HG02571 (cell line): Measurements from ENCODE around the gene MRPL33.

ENCODE experiments used
- ATAC-seq: cut with Tn5 transposase; IDR thresholded peaks from one replicate; pipeline ENCODE4 v1.9.1; 2021; ENCODE audit warnings: mild to moderate bottlenecking, moderate library complexity; ENCODE audit not compliant: unreplicated experiment

Gene MRPL33

DNA sequence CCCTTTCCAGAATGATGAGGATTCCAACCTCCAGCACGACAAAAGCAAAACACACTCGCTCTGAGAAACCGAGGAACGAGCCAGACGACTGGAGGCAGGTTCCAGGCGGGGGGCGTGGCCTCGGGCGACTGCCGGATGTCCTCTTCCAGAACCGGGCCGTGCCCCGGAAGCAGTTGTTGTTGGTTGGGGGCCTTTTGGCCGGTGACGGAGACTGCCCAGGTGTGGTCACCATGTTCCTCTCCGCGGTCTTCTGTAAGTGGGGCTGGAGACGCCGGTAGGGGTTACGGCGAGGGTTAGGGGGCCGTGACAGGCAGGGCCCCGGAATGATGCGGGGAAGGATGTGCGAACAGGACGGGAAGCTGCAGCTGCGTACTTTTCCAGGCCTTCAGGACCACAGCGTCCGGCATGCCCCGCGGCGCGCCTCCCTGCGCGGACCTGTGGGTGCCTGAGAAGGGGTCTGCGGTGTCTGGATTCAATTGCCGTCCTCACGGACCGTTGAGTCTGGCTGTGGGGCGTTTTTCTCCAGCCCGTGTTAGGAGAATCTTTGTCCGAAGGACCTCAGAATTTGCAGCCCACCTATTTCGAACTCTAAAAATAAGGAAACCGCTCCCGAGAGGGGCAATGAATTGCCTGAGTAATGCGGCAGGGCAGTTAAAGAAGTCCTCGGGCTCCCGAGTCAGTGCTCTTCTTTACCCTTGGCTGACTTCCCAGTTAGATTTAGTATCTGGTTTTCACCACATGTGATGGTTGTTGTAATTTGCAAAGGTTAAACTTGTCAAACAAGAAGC is at the start of gene MRPL33:
Gene MRPL33 (plus strand): TSS at position 172 of the 788 bp plus-strand sequence. CDS start 59 bp downstream, at position 231.
- ATAC-seq, result peak; percentile 96

DNA sequence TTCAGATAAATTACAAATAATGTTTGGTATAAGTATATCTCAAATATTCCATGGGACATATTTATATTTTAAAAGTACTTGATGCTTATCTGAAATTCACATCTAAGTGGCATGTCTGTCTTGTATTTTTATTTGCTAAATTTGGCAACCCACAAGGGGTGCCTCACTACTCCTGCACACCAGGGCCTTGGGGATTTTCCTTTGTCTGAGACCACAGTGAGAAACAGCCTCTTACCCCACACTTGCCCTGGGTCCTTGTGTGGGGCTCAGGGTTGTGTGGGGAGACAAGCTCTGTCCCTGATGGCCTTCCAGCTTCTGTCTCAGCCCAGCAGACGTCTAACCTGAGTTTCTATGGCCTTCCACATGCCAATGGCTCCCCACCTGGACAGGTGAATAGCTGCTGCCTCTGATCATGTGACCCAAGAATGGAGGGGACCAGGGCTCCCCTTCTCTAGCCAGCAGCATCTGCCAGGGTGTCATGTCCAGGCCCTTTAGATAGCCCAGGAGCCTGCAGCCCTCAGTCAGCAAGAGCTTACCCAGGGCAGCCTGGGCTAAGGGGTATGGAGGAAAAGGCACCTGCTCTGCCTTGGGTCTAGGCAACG is 49.5 kb upstream of the MRPL33 start:
- ATAC-seq, result no peak

DNA sequence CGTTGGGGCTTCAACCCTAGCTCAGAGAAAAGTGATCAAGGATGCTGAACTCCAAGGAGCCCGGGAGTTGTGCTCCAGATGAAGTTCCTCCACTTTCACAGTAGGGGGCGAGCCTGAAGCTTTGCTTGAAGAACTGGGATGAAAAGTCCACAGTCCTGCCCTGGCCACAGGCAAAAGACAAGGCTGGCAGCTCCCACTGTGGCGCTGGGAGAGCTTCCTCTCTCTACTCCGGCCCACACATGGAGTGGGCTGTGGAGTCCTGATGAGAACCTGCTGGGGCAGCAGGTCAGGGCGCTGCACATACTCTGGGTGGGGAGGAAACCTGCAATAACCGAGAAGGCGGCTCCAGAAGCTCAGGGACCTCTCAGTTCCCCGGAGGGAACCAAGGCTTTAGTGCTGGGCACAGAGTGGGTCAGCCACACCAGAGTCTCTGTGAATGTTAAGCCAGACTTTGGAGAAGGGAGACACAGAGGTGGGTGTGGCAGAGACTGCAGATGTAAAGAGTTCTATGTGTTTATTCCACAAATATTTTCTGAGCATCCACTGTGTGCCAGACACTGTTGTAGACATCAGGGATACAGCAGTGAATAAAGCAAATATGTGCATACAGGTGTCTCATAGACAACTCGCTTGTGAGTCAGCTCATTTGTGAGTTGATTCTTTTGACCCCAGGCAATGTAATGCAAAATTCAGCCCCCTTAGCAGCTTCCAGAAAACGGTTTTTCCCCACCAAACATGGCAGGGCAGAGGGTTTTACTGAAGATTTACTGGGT is 48.0 kb upstream of the MRPL33 start:
- ATAC-seq, result no peak

DNA sequence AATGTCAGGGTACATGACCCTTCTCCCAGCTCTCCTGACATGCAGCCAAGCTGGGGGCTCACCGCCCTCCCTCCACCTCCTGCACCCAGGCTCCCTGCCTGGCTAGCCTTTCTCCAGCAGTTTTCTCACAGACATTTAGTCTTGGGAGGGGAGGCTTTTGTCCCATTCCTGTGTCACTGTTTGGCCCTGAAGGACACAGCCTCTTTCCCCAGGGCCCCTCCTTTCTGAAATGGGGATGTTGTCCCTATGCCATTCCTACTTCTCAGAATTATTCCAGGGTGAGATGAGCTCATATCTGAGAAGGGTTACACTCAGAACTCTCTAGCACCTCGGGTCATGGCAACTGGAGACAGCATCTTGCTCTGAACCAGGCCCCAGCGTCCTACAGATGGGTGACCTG is 47.3 kb upstream of the MRPL33 start:
- ATAC-seq, result no peak

DNA sequence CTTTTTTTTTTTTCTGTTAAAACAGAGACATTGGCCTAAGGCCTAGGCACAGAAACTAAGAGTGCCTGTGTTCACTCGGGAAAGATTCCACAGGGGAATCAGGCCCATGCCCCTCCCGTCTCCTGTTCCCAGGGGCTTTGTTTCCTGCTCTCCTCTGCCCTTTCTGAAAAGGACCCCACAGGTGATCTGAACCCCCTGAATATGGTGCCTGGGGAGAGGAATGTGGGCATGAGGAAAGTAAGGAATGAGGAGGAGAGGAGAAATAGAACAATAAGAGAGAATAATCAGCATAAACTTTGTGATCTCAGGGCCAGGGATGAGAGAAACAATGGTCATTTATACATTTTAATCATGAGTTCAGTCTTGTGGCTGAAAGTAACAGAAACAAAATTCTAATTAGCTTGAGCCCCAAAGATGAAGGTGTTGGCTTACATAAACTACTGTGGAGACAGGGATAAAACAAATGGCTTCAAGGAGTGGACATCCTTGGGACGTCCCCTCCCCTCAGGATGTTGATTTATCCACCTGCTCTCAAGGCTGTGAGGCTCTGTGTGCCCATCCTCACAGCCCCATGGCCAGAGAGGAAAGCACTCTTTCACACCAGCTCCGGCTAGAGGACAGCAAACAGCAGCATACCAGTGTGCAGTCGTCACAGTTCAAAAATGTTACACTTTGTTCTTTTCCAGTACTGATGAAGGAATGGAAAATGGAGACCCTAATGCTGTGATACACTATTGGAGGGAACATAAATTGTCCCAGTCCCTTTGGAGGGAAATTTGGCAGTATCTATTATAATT is 46.4 kb upstream of the MRPL33 start:
- no peak for ATAC-seq

DNA sequence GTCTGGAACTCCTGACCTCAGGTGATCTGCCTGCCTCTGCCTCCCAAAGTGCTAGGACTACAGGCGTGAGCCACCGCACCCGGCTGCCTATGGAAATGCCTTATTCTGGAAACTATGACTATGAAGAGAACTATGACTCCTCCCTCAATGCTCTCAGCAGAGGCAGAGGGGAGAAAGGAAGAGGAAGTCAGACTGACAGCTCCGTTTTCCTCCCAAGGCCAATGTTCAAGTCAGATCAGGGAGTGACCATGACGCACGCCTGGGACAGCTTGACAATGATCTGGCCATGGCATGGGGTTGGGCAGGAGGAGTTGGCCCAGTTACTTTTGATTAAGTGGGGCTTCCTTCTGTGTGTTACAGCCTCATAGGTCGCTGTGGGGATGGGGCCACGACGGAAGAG is 44.3 kb upstream of the MRPL33 start:
- no peak for ATAC-seq

DNA sequence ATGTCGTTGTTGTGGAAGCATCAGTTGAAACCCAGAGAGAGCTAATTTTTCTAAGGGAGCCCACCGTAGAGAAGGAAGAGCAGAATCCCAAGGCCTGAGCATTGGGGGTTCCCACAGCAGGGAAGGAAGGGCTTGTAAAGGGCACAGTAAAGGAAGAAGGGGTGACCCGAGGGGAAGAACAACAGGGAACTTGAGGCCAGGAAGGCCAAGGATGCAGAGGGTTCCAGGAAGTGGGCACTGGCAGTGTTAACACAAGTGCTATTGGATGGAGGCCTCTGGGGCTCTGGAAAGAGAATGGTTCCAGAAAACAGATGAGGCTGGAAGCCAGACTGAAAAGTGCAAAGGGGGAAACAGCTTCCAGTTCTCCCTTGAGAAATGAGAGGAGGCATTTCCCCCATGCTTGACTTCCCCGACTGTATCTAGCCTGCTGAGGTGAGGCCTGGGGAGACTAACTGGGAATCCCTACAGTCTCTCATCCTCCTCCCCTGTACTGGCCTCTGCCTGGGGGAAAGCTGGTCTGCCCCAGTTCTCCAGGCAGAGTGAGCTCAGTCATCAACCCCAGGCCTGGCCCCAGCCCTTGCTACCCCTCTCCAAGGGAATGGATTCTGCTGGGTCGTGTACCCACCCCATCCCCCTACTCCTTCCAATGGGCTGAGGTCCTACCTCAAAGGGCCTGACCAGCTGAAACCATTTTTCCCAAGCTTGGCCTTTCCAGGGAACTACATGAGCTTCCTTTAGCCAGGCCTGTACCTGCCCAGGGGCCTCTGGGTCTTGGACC is 43.2 kb upstream of the MRPL33 start:
- ATAC-seq, result no peak

DNA sequence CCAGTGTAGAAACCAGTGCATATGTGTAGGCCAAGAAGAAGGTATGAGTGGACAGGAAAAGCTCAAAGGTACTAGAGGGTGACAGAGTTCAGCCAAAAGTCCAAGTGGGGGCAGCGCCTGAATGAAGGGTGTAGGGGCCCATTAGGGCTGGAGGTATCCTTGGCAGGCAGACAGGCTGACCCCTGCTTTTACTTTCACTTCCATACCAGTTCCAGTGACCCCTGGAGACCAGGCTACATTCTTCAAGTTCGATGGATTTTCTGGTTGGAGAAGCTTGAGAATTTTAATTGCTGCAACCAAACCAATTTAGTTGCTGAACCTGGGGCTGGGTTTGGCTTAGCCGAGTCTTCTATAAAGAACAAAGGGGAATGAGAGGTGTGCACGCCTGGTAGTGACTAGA is 42.3 kb upstream of the MRPL33 start:
- ATAC-seq, result no peak

DNA sequence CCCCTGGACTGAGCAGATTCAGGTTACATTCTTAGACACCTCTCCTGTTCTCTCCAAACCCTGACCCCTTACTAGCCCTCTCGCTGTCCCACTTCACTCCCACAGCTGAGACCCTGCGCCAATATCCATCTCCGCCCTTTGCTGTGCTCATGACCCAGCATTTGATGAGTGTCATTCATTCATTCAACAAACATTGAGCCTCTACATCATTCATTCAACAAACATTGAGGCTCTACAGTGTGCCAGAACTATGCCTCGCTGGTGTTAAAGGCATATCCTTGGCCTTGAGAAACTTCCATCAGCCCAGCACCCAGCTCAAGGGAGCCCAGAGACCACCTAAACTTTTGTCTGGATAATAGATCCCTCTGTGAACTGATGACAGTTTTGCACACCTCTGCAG is 41.9 kb upstream of the MRPL33 start:
- no peak for ATAC-seq

DNA sequence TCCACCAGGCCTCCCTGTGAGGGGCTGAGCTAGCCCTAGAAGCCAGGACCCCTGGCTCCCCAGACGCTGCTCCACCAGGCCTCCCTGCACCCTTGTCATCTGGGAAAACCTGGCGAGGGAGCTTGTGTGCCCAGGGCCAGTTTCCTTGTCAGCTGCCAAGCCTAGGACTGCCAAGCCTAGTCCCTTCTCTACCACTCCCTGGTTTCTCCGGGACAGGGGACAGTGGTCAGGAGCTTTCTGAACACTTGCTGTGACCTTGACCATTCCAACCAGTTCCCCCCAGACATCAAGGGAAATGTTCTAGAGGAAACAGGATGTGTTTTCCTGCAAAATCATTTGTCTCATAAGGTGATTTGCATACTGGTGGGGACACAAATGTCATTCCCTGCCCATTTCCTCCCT is 41.3 kb upstream of the MRPL33 start:
- ATAC-seq, result no peak

DNA sequence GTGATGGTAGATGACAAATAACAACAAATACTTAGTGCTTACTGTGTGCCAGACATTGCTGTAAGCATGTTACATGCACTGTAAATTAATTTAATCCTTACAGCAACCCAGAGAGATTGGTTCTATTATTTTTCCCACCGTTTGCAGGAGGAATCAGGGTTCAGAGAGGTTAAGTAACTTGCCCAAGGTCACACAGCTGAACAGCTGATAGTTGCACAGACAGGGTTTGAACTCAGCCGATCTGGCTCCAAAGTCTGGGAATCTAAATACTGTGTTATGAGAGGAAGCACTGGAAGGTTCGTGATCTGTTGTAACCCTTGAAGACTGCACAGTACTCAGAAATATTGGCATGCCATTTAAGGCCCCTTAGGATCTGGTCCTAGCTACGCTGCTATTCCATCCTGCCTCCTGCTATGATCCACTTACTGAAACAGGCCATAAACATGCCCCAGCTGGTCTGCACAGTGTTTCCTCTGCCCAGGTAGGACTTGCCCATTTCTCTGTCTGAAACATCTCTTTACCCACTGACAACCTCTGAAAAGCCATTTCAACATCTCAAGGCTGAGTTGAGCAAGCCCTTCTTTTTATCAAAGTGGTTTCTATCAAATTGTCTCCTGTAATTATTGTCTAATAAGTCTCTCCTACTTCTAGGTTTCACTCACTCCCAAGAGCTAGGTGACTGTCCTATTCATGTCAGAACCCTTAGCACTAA is 40.4 kb upstream of the MRPL33 start:
- ATAC-seq, result no peak

DNA sequence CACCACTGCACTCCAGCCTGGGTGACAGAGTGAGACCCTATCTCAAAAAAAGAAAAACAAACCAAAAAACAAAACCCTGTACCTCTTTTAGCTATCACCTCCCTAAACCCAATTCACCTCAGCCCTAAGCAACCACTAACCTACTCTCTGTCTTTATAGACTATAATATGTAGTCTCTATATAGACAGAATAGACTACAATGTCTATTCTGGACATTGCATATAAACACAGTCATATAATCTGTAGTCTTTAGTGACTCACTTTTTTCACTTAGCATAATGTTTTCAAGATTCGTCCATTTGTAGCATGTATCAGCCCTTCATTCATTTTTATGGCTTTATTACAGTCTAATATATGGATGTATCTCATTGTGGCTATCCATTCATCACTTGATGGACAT is 37.2 kb upstream of the MRPL33 start:
- no peak for ATAC-seq

DNA sequence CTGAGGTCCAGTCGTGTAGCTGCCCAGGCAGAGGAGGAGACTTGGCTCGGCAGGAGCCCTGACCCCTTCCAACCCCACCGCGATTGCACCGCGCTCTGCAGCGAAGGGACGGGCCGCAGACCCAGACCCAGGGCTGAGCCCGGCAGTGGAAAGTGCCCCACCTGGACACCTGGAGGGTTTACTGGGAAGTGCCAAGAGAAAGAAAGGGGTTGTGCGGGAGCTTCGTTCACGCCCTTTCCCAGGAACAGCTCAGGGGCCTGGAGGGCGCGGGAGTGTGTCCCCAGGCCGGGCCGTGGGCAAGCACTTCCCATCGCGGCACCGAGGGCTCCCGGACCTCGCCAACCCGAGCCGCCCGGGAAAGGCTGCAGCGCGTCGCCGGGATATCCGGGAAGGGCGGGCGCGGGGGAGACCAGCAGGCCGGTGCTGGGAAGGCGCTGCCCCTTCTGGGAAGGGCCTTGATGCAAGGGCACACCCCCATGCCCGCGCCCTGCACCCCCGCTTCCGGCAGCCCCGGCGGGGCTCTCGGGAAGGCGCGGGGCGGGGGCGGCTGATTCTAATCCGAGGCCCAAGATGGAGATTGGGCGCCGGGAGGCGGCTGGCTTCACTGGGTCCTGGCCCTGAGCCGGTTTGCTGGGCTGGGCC is 36.1 kb upstream of the MRPL33 start:
- no peak for ATAC-seq

DNA sequence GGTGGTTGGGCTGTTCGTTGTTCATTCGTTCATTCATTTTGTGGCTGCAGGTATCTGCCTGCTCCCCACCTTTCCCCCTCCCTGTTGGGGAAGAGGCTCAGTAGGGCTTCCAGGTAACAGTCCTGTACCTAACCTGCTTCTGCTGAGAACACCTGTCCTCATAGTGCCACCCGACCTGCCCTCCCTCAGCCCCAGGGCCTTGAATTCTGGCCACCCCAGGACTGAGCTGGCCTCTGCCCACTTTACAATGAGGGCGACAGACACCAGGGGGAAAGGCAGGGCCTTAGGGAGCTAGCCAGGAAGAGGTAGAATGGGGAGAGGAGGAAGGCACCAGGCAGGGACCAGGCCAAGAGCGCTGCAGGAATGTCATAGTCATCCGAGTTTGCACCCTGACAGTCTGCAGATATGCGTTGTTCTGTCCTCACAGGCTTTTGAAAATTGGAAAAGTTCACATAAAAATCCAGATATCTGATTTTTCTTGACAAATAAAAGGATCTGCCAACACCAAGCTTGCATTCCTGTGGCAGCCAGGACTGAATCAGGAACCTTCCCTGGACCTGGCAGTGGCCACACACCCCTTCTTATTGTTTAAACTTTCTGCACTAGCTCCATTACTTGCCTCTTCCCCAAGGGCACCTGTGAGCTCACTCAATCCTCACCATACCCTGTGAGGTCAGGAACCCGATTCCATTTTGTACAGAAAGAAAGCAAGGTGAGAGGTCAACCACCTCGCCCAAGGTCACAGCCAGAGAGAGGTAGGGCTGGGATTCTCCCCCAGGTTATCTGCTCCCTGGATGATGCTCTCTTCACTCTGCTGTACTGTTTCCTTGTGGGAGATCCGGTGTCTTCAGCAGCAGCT is 35.3 kb upstream of the MRPL33 start:
- ATAC-seq, result no peak

DNA sequence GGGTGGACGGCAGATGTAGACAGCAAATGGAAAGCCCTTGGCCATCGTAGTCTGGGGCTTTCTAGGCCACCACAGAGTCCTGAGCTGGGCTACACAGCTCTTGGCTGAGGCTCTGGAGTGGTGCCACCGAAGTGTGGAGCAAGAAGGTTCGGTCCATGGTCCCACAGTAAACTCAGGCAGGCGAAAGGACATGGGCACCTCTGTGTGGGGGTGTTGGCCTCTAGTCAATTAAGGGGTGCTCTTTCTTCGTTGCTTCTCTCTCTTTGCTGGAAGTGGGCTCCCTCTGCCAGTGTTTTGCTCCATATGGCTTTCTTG is 34.7 kb upstream of the MRPL33 start:
- ATAC-seq, result no peak

DNA sequence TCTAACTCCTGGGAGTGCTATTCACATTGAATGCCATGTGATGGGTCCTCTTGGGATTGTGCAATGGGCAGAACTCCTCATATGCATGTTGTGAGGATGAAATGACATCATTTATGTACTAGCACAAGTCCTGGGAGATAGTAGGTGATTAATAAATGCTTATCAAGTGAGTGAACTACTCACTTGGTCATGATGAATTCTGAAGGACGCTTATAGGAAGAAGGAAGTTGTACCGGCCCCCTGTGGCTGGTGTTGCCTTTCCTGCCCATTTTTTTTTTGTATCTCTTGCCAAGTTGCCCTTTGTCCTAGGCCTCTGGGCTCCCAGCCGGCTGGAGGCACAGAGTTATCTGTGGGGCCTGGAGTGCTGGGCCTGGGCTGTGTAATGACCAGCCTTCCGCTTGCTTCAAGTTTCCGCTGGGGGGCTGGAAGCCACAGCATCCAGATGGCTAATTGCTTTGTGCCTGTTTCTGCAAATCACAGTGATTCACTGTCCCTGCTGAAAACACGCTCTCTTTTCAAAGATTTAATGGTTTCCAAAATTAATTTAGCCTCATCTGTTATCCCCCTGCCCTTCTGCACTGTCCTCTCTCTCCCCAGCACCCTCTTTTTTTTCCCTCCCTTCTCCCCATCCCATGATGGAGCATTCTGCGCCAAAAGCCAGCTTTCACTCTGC is 33.7 kb upstream of the MRPL33 start:
- ATAC-seq, result no peak

DNA sequence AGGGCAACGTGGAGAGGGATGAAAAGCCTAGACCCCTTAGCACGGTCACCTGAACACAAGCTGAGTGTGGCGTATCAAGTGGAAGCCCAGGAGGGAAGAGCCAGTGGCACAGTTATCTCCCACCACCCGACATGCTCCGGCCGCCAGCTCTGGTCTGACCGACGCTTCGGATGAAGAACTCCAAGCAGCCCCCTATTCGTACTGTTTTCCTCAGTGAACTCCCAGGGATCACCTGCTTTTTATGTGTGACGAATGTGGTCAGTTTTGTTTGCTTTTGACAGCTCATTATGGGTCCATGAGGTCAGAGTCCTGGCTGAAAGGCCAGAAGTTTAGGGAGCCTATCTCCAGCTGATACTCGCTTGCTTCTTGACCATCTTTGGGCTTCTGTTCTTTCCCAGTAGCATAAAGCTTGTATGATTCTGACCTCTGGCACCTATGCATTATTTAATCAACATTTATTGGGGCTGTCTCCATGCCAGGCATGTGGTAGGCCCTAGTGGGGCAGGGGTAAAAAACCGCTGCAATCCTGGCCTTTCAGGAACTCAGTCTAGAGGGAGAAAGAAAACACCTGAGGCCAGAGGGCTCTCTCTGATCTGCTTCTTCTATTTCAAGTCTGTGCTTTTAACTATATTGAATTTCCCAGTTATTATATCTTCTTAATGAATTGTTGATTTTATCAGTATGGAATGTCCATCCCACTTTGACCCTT is 33.0 kb upstream of the MRPL33 start:
- no peak for ATAC-seq

DNA sequence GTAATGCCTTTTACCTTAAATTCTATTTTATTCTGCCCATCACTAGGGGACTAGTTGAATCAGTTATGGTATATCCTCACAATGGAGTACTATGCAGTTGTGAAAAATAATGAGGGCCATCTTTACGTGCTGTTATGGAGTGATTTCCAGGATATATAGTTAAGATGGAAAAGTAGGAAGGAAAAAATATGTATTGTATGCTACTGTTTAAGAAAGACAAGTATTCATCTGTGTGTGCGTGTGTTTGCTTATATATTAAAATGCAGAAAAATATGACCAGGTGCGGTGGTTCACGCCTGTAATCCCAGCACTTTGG is 32.5 kb upstream of the MRPL33 start:
- no peak for ATAC-seq
